Stimulated activated CD4-positive, alpha-beta T cell treated with anti-CD3 and anti-CD28 coated beads, Interleukin-15, amount 100 ng/mL, for 48 hours (primary cell): Measurements from ENCODE around the gene LARGE1.
"Not testable (repeated sequence)": the region's sequence is repeated elsewhere in the genome, so short reads cannot be mapped to it uniquely, and the experiment has no call there.

Experiments
- DNase-seq, 2 donors: peaks; one replicate each; pipeline ENCODE4 v3.0.0-alpha.2; 2020; ENCODE audit warnings: low read depth in 2 of 2

LARGE1 gene

DNA sequence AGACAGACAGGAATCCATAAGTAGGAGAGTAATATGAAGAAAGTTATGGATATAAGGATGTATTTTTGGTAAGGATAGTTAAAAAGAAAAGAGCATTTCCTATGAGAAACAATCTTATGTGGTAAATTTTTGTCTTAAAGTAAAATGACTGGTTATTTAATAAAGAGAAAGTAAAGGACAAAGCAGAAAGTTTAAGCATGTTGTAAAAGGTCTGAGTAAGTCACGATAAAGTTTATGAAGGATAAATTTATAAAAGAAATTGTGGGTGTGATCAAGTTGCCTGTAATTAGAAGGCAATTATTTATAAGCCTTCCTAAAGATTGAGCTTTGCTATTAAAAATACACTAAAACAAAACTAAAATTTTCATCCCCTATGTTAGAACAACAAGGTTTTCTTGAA lies 547.4 kb downstream of the LARGE1 start:
- DNase-seq, result no peak

DNA sequence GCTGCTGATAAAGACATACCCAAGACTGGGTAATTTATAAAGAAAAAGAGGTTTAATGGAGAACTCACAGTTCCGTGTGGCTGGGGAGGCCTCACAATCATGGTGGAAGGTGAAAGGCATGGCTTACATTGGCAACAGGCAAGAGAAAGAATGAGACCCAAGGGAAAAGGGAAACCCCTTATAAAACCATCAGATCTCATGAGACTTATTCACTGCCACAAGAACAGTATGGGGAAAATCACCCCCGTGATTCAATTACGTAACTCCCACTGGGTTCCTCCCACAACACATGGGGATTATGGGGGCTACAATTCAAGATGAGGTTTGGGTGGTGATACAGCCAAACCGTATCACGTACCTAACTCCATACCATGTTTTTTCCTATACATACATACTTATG lies 557.0 kb downstream of the LARGE1 start:
- DNase-seq, result not testable (repeated sequence)

DNA sequence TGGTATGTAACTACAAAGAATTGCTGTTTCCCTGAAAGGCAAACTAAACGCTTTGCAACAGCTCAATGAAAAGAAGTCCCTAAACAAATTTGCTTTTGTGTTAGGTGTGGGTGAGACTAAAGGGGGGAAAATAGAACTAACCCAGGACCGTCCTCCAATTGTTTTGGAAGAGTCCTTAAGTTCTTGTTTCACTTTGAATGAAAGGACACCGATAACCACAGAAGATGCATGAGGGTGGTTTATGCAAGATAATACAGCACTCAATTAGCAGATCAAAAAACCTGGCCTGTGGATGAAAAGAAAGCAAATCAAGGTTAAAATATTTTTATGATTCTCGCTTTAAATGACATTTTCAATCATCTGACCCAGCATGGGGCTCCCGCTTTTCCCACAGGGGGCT lies 557.6 kb downstream of the LARGE1 start:
- DNase-seq, result no peak

DNA sequence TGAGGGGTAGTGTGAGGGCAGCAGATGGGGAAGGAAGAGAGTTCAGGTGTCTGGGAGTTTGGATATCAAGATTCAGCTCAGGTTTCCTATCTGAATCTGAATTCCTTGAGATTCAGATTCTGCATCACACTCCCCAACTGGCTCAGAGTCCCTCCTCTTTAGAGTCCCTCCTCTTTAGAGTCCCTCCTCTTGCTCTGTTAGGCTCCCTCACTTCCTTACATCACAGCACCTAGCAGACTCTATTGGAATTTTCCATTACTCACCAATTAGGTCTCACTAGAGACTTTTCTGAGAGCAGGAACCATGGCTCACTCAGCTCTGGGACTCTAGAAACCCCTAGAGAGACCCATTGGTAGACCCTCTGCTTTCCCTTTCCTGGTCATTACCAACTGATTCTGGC lies 558.7 kb downstream of the LARGE1 start:
- no peak for DNase-seq

DNA sequence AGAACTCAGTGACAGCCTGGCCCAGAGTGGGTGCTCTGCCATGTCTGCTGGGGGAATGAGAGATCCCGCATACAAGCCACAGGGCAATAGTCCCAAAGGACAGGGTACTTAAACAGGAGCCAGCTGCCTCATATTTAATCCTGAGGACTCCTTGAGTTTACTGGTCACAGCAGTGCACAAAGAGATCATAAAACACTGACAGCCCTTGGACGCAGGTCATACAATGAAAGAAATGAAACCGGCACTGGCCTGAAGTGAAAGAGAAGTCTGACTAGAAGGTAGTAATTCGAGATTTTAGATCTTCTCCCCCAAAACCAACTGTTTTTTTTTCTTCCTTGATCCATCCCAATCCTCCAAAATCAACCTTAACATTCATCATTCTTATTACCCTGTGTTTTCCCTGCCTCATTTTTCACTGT lies 562.3 kb downstream of the LARGE1 start:
- no peak for DNase-seq

DNA sequence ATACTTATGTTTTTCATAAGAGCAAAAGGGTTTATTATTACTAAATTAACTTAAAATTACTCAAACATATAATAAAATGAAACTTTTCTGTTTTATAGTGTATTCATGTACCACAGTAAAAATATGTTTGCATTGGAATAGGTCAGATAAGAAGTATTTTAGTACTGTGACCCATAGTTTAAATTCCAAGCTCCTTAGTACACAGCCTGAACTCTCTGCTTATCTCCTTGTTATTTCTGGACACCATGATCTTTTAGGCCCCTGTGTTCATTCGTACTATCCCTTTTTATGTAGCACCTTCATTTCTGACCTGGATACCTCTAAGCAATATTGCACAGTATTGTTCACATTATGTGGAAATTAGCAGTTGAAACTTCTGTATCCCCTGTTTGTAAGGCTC lies 565.3 kb downstream of the LARGE1 start:
- DNase-seq, result no peak

DNA sequence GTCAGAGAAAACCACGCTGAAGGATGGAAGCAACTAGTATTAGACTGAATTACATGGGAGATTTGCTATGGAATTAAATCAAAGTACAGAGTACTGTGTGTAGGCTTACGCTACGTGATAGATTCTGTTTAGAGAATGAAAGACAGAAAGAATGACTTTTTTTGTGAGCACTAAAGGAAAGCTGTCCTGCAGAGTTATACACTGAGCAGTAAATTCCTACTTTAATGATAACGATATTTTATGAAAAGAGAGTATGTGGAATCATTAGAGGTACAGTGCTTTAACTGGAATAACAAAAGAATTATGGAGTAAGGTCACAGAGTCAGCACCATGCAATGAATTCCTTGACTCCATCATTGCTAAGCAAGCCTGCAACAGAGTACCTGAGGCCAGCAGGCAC lies 566.8 kb downstream of the LARGE1 start:
- DNase-seq, result no peak

DNA sequence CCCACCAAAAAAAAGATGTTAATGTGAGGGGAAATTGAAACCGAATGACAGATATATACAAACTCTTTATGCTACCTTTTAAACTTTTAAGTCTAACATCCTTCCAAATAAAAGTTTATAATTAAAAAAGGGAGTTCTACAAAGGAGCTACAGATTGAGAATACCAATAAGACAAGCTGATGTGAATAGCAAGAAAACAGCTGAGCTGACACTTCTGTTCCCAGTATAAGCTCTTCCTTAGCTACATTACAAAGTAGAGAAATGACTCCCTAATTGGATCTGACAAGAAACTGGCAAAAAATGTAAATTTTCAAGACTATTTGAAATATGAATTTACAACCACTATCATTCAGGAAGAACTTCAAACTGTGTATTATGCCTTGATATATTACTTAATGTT lies 567.5 kb downstream of the LARGE1 start:
- no peak for DNase-seq

DNA sequence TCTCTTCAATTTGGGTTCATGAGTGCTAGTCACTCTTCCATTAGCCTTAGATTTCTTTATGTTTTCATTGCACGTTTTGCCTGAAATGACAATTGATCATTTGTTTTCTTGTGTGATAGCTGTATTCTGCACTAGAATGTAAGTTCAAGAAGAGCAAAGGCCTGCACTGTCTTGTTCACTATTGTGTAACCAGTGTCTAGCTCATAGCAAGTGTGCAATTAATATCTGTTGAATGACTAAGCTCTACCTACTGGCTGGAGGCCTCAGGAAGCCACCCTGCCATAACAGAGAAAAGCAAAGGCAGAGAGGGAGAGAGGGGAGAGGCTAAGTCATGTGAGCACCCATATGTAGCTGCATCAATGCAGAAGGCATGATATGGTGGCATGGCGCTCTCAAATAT lies 569.3 kb downstream of the LARGE1 start:
- DNase-seq, result no peak

DNA sequence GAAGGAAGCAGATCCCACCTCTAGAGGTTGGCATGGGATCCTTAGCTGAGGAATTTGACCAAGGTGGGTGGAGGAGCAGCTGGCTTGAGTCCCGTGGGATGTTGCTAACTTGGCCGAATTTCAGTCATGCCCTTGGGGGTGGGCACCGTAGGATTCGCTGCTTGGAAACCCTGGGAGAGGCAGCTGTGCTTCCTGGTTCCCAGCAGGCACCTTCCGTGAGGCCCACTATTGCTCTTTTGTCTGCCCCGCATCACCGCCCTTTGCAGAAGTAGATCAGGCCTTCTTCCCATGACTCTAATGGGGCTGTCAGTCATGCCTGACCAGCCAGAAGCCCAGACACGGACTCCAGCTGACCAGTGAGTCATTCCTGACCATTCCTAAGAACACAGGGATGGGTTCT lies 569.8 kb downstream of the LARGE1 start:
- DNase-seq, result no peak

DNA sequence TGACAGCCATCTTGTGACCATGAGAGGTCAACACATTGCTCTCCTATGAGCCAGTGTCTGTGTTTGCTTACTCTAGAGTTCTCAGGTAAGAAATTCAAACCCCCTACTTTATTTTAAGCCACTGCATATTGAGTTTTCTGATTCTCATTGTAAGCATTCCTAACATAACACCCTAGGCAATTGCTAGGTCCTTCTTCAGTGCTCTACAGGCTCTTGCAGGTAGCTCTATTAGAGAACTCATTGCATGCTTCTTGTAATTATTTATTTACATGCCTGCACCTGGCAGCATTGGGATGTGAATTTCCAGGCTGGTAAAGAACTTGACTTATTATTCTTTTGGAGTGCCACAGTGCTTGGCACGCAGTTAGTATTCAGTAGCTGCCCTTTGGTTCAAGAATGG lies 573.3 kb downstream of the LARGE1 start:
- DNase-seq, result no peak

DNA sequence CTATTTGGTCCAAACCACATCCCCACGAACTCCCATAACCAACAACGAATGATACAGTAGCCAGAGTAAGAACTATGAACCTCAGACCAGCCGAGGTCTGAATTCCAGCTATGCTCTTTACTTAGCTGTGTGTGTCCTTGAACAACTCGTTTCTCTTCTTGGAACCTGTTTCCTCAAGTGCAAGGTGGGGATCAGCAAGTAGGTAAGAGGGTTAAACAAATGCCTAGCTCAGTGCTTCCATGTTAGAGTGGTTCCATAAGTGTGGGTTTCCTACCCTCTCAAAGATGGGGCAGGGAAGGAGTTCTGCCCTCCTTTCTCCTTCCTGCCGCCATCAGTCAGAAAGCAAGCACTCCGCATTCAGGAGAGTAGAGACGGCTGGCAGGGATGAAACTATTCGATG lies 578.7 kb downstream of the LARGE1 start:
- no peak for DNase-seq

DNA sequence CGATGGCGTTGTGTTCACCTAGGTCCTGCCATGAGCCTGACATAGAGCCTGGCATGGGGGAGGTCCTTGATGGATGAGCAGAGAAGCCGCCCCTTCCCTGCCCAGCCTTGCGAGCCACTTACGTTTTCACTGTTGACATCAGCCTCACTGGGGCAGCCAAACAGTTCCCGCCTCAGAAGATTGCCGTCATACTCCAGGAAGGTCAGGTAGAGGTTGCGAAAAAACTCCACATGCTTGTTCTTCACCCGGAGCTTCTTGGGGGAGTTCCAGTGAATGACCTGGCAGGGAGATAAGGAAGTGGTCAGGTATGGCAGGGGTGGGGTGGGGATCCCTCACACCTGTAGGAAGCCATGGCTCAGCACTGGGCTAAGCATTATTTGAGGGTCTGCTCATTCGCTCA lies 582.8 kb downstream of the LARGE1 start:
- DNase-seq, result no peak

DNA sequence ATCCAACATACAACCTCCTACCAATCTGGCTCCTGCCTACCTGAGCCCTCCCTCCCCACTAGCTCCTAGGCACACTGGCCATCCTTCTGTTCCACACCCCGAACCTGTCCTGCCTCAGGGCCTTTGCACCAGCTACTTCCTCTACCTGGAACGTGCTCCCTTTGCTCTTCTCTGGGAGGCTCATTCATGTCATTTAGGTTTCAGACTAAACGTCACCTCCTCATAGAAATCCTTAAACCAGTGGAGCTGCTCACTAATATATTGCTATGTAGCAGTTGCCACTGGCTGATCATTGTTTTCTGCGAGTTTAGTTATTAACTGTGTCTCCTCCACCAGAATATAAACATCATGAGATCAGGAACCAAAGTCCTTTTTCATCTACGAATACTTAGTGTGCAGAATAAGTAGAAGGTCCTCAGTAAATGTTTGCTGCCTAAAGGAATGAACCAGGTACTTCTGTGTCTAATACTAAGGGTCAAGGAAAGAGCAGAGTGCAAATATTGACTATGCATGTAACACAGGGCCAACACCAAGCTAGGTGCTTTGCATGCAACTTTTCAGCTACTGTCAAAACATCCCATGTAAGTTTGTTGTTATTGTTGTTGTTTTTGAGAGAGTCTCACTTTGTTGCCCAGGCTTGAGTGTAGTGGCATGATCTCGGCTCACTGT lies 584.5 kb downstream of the LARGE1 start:
- no peak for DNase-seq

DNA sequence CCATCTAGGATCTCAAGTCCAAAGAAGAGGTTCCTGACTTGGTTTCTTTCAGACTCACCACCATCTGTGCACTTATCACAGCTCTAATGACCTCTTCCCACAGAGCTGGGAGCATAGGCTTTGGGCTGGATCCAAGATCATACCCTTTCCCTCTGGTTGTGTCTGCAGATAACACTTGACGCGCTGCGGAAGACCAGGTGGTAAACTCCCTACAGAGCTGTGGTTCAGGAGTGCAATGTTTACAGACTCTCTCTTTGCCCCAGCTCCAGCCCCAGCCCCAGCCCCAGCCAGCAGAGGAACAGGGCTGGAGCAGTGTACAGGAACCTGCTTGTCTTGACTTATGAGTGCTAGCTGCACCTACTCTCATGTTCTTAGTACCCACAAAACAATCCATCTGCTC lies 587.7 kb downstream of the LARGE1 start:
- DNase-seq, result no peak

DNA sequence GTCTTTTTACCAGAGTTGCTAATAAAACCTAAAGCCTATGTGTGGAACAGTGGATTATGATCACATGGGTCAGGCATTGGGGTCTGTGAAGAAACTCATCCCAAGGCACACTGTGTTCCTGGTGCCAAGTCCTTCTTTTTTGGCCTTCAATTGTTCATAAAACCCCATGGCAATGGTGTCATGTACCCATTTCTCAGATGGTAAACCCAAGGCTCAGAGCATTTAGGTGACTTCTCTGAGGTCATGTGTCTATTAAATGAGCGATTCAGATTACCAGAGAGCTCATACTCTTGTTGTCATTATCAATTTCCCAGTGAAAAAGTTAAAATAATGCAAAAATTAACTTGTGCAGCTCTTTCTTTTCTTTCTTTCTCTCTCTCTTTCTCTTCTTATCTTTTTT lies 589.3 kb downstream of the LARGE1 start:
- no peak for DNase-seq

DNA sequence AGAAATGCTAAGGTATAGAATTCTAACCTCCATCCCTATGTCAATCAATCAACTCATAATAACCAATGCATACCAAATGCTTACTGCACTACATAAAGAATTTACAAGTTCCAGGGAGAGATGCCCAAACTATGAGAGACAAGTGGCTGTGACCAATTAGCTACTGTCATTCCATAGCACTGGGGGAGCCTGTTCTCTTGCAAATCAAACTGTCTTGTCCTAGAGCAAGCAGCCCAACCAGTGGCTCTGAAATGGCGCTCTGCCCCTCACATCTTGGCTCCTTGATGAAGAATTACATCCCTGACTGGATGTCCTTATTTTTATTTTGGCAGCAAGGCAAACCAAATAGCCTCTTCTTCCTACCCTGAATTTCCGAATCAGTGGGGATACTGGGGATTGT lies 589.7 kb downstream of the LARGE1 start:
- no peak for DNase-seq

DNA sequence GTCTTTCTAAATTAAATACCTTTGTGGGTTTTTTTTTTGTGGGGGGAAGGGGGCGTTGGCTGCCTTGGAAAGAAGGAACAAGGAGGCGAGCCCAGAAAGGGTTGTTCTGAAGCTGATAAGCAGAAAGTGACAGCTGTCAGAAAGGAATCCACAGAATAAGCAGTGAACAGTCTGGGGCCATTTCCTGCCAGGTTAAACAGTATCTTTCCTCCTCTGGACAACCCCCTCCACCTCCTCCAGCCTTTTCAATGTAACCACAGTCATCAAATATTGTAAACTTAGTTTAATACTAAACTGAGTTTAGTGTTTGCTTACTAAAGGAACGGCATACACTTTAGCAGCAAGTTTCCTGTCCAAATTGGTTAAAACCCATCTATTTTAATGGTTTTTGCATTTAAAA lies 590.9 kb downstream of the LARGE1 start:
- no peak for DNase-seq

DNA sequence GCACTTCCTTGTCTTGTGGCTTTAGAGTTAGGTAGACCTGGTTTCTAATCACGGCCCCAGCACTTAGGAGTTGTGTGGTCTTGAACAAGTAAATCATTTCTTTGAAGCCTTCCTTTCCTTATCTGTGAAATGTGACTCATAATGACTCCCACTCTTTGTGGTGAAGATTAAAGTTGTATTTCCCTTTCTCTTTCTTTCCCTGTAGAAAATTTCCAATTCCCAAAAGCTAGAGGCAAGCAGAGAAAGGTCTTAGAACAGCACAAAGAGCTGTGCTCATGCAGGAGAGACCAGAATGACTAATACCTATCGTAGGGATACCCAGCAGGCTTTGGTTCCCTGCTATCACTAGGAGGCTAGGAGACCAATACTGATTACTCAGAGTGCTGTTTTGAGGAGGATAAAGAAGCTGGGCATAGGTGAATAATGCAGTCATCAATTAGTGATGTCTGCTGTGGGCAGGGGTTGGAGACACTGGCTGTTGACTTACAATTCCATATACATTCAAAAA lies 591.4 kb downstream of the LARGE1 start:
- peak in 1 of 2 donors; percentile 1 for DNase-seq

DNA sequence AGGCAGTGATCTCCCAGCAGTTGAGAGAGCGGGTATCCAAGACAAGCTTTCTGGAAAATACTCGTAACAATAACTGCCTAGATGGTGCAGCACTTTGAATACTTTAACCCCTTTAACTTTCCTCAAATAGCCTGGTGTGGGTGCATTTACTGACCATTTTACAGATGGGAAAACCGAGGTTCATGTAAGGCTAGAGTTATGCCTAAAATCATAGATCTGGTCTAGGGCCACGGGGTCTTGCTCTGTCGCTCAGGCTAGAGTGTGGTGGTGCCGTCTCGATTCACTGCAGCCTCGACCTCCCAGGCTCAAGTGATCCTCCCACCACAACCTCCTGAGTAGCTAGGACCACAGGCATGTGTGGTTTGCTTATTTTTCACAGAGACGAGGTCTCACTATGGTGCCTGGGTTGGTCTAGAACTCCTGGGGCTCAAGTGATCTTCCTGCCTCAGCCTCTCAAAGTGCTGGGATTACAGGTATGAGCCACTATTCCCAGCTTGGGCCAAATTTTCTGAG lies 592.9 kb downstream of the LARGE1 start:
- no peak for DNase-seq

DNA sequence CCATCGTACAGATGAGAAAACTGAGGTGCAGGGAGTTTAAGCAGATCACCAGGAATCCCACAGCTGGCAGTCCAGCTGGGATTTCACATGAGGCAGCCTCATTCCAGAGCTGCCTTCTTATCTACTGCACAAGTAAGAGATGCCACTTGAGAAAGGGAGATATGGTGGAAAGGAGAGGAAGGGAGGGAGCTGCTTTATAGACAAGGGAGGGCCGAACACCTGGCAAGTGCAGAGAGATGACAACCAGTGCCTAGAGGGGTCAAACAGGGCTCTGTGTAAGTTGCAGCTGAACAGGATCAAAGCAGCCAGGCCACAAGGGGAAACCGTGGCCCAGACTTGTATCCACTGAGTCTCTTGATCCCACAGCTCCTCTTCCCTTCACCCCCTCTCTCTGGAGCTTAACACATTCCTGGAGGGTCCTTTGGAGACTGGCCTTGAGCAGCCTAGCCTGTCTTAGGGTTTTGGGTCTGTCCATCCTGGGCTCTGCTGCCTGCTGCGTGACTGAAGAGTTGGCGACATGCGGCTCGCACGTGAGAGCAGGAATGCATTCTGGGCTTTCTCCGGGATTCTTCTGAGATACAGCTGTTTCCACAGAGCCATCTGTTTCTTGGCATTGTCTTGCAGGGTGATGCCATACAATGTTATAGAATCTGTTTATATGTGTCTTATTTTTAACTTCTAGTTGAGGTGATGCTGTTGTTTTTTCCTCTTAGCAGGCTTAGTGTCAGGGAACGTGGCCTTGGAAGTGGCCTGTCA lies 593.6 kb downstream of the LARGE1 start:
- DNase-seq, result no peak

DNA sequence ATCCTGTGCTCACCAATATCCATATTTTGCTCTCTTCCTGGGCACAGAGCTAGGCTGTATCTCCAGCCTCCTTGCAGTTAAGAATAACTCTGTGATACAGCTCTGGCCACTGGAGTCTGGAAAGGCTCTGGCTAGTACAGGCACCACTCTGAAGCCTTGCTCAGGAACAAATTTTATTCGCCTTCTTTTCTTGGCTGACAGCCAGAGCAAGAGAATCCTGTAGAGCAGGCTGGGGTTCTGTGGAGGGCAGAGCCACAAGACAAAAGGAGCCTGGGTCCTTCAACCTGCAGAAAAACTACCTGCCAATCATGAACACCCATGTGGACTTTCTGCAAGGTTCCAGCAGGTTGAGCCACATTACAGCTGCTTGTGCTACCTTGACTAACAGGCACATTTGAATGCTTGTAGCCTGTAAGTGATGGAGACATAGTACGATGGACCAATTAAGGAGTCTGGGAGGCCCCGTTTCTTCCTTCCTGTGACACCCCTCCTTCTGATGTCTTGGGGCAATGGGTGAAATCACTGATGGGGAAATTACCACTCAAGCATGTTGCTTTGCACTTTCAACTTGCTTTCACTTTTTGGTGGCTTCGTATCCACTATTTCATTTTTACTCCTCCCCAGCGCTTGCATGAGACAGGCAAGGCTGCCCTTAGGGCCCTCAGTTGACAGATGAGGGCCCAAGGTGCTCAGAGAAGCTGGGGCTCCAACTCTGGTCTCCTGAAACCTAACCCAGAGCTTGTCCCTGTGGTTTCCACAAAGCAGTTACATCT lies 594.9 kb downstream of the LARGE1 start:
- no peak for DNase-seq
